Activated CD8-positive, alpha-beta T cell treated with anti-CD3 and anti-CD28 coated beads, Interleukin-2, amount 10 ng/mL, durations not matched to agents 7 days and 5 days (primary cell): Measurements from ENCODE around the gene RPN2. TPM values are rescaled to one million over a fixed set of nuclear protein-coding genes. Genes with fewer than 3 reads are reported as not detected.

Experiments
- ATAC-seq: fragments of 150-1000 bp; cut with Tn5 transposase; one replicate; pipeline ENCODE4 v1.10.0; 2021; ENCODE audit warnings: moderate library complexity
- CTCF ChIA-PET: fragments of 350-600 bp; sonication (Branson Sonifier 250); formaldehyde crosslinking; loops from one replicate; lab custom pipeline; 2021; ENCODE audit warnings: antibody characterized with exemption; lab: Charles Lee
- POLR2A ChIA-PET: fragments of 350-600 bp; sonication (Branson Sonifier 250); formaldehyde crosslinking; loops from one replicate; lab custom pipeline; 2021; ENCODE audit warnings: antibody characterized with exemption; lab: Charles Lee
- DNase-seq: peaks from one replicate; pipeline ENCODE4 v3.0.0-alpha.2; 2020
- H3K27ac Mint-ChIP-seq: one replicate; pipeline ENCODE4 v1.8.0; 2021; ENCODE audit warnings: mild to moderate bottlenecking, mixed read lengths
- H3K27me3 Mint-ChIP-seq: one replicate; pipeline ENCODE4 v1.8.0; 2021; ENCODE audit warnings: low read depth, mixed read lengths
- H3K36me3 Mint-ChIP-seq: one replicate; pipeline ENCODE4 v1.8.0; 2021; ENCODE audit warnings: low read depth, mixed read lengths
- H3K4me1 Mint-ChIP-seq: one replicate; pipeline ENCODE4 v1.8.0; 2021; ENCODE audit warnings: low read depth, mixed read lengths
- H3K4me3 Mint-ChIP-seq: one replicate; pipeline ENCODE4 v1.8.0; 2021; ENCODE audit warnings: mild to moderate bottlenecking, mixed read lengths
- H3K9me3 Mint-ChIP-seq: one replicate; pipeline ENCODE4 v1.8.0; 2022; ENCODE audit warnings: mixed read lengths; ENCODE audit not compliant: insufficient read depth
- total RNA-seq, 2 experiments: library from RNA; stranded (reverse); gene quantifications; one replicate each; pipeline ENCODE4 v1.2.3, GENCODE V29; 2021

The RPN2 gene
- total RNA-seq, 2 experiments from 2014 or later = 163 to 165 TPM

DNA sequence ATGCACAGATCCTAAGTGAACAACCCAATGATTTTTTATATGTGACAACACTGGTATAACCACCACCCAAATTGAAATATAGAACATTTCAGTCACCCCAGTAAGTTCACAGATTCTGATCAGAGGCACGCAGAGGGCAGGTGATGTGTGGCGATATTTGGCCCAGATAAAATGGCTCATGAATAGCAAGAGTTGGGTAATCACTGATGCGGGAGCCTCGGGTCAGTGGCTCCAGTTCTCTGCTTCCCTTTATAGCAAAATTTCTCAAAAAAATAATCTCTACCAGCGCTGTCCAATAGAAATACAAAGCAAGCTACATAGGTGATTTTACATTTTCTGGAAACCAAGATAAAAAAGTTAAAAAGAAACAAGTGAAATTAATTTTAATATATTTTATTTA is 67.6 kb downstream of the RPN2 start:
- DNase-seq = no peak
- Mint-ChIP-seq H3K27me3 (no peaks in the 10 kb centered on the region), H3K9me3 (no peaks in the 10 kb centered on the region), H3K27ac (no peak overlapping the region), H3K4me1 (no peaks in the 10 kb centered on the region), H3K36me3 (peaks cover 13% of the 10 kb centered on the region), H3K4me3 (no peak overlapping the region)
- CTCF ChIA-PET = no interaction called here
- no peak for ATAC-seq
- POLR2A ChIA-PET = no interaction called here

GRCh38 chr20:37247547-37247946 is 68.4 kb downstream of the RPN2 start:
- no peaks in the 10 kb centered on the region for H3K27me3 Mint-ChIP-seq
- no peak overlapping the region for H3K27ac Mint-ChIP-seq
- no peak overlapping the region for H3K4me3 Mint-ChIP-seq
- CTCF ChIA-PET = interaction anchor here (0.6 kb wide), 1 partner anchor 125 kb away, joined by 3 read pairs; no protein-coding TSS in a partner anchor
- no peak for ATAC-seq
- H3K9me3 Mint-ChIP-seq = no peaks in the 10 kb centered on the region
- peaks cover 8% of the 10 kb centered on the region for H3K36me3 Mint-ChIP-seq
- DNase-seq = no peak
- POLR2A ChIA-PET = no interaction called here
- H3K4me1 Mint-ChIP-seq = no peaks in the 10 kb centered on the region

DNA sequence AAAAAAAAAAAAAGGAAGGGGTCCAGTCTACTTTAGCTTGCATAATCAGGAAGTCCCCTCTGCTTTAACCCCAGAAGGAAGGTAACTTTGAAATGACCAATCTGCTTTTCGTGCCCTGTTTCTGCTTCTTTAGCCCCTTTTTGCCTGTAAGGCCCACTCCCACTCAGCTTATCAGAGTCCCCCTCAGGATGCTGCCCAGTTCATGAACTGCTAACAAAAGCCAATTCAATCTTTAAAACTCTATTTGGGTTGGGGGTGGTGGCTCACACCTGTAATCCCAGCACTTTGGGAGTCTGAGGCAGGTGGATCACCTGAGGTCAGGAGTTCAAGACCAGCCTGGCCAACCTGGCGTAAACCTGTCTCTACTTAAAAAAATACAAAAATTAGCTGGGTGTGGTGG is 70.2 kb downstream of the RPN2 start:
- Mint-ChIP-seq H3K9me3 (no peaks in the 10 kb centered on the region), H3K4me3 (no peak overlapping the region), H3K27me3 (peaks cover 3% of the 10 kb centered on the region), H3K27ac (no peak overlapping the region), H3K4me1 (no peaks in the 10 kb centered on the region), H3K36me3 (no peaks in the 10 kb centered on the region)
- ChIA-PET POLR2A (no interaction called here), CTCF (no interaction called here)
- DNase-seq = no peak
- no peak for ATAC-seq

DNA sequence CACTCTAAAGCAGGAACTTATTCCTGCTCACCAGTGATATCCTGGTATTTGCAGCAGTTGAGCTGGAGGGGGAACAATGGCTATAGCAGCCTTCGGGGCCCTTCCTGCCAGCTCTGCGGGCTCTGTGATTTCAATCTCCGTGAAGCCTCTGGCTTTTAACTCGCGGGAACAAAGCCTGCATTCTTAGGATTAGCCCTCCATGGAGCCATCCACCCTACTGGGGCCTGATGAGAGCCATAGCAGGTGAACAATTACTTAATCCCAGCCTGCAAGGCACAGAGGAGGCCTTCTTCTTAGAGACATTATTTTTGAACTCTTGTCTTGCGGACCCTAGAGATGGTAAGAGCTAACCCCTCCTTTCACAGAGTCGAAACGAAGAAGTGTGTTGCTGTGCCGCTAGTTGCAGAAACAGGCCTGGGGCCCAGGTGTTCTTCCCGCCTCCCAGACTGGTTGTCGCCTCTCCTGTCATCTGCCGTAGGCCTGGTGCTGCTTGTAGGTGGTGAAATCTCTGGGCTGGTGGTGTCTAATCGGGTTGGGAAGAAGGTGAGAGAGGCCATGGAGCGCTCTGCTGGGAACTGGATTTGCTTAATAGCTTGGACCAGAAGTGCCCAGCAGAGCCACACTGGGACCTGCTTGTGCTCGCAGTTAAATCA is 72.8 kb downstream of the RPN2 start:
- no peaks in the 10 kb centered on the region for H3K4me1 Mint-ChIP-seq
- ATAC-seq = no peak
- no peak overlapping the region for H3K4me3 Mint-ChIP-seq
- H3K27me3 Mint-ChIP-seq = peaks cover 5% of the 10 kb centered on the region
- POLR2A ChIA-PET = no interaction called here
- H3K36me3 Mint-ChIP-seq = no peaks in the 10 kb centered on the region
- no peak for DNase-seq
- CTCF ChIA-PET = no interaction called here
- no peaks in the 10 kb centered on the region for H3K9me3 Mint-ChIP-seq
- no peak overlapping the region for H3K27ac Mint-ChIP-seq

- no peaks in the 10 kb centered on the region for H3K9me3 Mint-ChIP-seq
- H3K36me3 Mint-ChIP-seq = no peaks in the 10 kb centered on the region
- no peak overlapping the region for H3K27ac Mint-ChIP-seq
- POLR2A ChIA-PET = no interaction called here
- H3K4me1 Mint-ChIP-seq = no peaks in the 10 kb centered on the region
- CTCF ChIA-PET = no interaction called here
- DNase-seq (no peak), ATAC-seq (no peak)
- H3K4me3 Mint-ChIP-seq = no peak overlapping the region
- peaks cover 5% of the 10 kb centered on the region for H3K27me3 Mint-ChIP-seq
Observed at GRCh38 chr20:37253087-37253486, 74.0 kb downstream of the RPN2 start.

DNA sequence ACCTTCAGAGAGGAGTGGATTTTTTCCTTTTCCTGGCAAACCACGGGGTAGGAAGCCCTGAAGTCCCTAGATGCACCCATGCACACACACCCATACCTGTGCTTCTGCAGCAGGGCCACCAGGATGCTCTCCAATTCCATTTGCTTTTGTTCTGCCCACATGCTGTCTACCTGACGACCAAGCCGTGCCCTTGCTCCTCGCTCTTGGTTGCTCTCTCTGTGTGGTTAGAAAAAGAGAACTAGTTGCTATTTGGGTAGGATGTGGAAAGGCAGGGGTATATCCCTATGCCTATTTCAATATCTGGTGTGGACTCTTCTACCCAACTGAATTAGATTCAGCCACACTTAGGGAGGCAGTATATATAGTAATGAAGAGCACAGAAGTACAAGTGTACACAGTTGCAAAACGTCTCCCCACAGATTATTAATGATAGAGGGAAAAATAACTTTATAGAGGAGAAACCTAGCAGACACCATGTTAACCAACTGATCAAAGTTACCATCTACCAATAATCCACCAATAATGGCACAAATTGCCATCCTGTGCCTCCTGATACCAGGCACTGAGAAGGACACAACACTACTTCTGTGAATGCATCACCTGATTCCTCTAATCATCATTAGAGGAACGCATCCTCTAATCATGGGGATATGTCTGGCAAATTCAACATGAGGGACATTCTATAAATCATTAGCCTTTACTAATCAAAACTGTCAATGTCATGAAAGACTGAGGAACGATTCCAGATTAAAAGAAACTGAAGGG is 75.2 kb downstream of the RPN2 start:
- H3K4me3 Mint-ChIP-seq = no peak overlapping the region
- ATAC-seq = no peak
- CTCF ChIA-PET = no interaction called here
- no peaks in the 10 kb centered on the region for H3K4me1 Mint-ChIP-seq
- H3K27me3 Mint-ChIP-seq = peaks cover 7% of the 10 kb centered on the region
- POLR2A ChIA-PET = no interaction called here
- peak overlapping the region; percentile 9 for H3K27ac Mint-ChIP-seq
- no peaks in the 10 kb centered on the region for H3K9me3 Mint-ChIP-seq
- no peak for DNase-seq
- no peaks in the 10 kb centered on the region for H3K36me3 Mint-ChIP-seq

- peaks cover 15% of the 10 kb centered on the region for H3K27me3 Mint-ChIP-seq
- no peaks in the 10 kb centered on the region for H3K36me3 Mint-ChIP-seq
- no peak overlapping the region for H3K27ac Mint-ChIP-seq
- H3K9me3 Mint-ChIP-seq = no peaks in the 10 kb centered on the region
- DNase-seq (no peak), ATAC-seq (no peak)
- H3K4me1 Mint-ChIP-seq = no peaks in the 10 kb centered on the region
- H3K4me3 Mint-ChIP-seq = no peak overlapping the region
- ChIA-PET POLR2A (no interaction called here), CTCF (no interaction called here)
Observed at GRCh38 chr20:37256286-37256685, 77.2 kb downstream of the RPN2 start.

DNA sequence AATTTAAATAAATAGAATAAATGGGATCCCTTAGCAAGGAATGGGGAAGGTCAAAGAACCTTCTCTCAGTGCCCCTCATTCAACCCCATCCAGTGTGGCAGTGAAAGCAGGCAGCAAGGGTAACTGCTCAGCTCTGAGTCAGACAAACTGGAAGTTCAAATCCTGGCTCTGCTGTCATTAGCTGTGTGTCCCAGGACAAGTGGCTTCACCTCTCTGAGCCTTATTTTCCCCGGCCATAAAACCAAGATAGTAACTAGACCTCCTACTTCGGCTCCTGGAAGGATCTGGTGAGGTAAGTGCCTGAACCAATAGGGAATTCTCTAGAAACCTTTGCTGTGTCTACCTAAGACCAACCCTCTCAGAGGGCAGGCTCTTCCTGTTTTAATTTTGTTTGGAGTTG is 78.4 kb downstream of the RPN2 start:
- Mint-ChIP-seq H3K9me3 (no peaks in the 10 kb centered on the region), H3K27ac (no peak overlapping the region)
- CTCF ChIA-PET = no interaction called here

GRCh38 chr20:37257988-37258387 is 78.9 kb downstream of the RPN2 start:
- CTCF ChIA-PET = interaction anchor here (1.3 kb wide), 1 partner anchor 62 kb away, joined by 3 read pairs; no protein-coding TSS in a partner anchor
- no peaks in the 10 kb centered on the region for H3K36me3 Mint-ChIP-seq
- ATAC-seq = no peak

More for the DNA sequence above, 78.4 kb downstream of the RPN2 start:
- POLR2A ChIA-PET = no interaction called here
- ATAC-seq = no peak
- Mint-ChIP-seq H3K4me3 (no peak overlapping the region), H3K36me3 (no peaks in the 10 kb centered on the region), H3K27me3 (peaks cover 18% of the 10 kb centered on the region), H3K4me1 (no peaks in the 10 kb centered on the region)
- no peak for DNase-seq

DNA sequence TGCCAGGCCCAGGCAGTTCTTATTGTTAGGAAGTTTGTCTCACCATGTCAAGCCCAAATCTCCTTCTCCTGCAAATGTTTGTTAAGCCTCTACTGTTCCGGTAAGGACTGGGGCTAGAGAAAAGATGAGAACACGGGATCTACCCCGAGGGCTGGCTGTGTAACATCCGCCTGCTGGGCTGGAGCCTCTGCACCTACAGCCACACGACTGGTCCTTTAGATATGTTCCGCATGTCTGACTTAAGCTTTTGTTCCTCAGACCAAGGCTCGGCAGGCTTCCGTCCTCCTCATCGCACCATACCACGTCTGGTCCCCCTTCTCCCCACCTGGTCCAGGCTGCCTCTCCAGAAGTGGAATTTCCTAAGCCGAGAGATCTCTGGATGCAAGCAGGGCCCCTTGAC is 79.9 kb downstream of the RPN2 start:
- H3K27me3 Mint-ChIP-seq = peaks cover 18% of the 10 kb centered on the region

More at GRCh38 chr20:37257988-37258387, 78.9 kb downstream of the RPN2 start:
- H3K4me1 Mint-ChIP-seq = no peaks in the 10 kb centered on the region
- H3K9me3 Mint-ChIP-seq = no peaks in the 10 kb centered on the region
- peaks cover 18% of the 10 kb centered on the region for H3K27me3 Mint-ChIP-seq
- POLR2A ChIA-PET = no interaction called here
- no peak overlapping the region for H3K27ac Mint-ChIP-seq
- H3K4me3 Mint-ChIP-seq = no peak overlapping the region
- DNase-seq = no peak

GRCh38 chr20:37259865-37260264 is 80.7 kb downstream of the RPN2 start:
- no peak overlapping the region for H3K4me3 Mint-ChIP-seq
- H3K4me1 Mint-ChIP-seq = peaks cover 1% of the 10 kb centered on the region
- H3K9me3 Mint-ChIP-seq = no peaks in the 10 kb centered on the region
- no peaks in the 10 kb centered on the region for H3K36me3 Mint-ChIP-seq
- ATAC-seq = no peak
- no peak for DNase-seq
- CTCF ChIA-PET = interaction anchor here (1.8 kb wide), 1 partner anchor 68 kb away, joined by 6 read pairs; no protein-coding TSS in a partner anchor
- POLR2A ChIA-PET = no interaction called here
- H3K27me3 Mint-ChIP-seq = peaks cover 15% of the 10 kb centered on the region
- H3K27ac Mint-ChIP-seq = no peak overlapping the region

More for the DNA sequence above, 79.9 kb downstream of the RPN2 start:
- H3K27ac Mint-ChIP-seq = no peak overlapping the region
- ChIA-PET CTCF (interaction anchor here (0.7 to 1.8 kb wide), 4 partner anchors 8 to 126 kb away, joined by 3 to 6 read pairs (median 4); no protein-coding TSS in a partner anchor), POLR2A (no interaction called here)
- no peaks in the 10 kb centered on the region for H3K9me3 Mint-ChIP-seq
- no peak overlapping the region for H3K4me3 Mint-ChIP-seq
- no peaks in the 10 kb centered on the region for H3K36me3 Mint-ChIP-seq
- H3K4me1 Mint-ChIP-seq = no peaks in the 10 kb centered on the region
- no peak for ATAC-seq
- DNase-seq = no peak

DNA sequence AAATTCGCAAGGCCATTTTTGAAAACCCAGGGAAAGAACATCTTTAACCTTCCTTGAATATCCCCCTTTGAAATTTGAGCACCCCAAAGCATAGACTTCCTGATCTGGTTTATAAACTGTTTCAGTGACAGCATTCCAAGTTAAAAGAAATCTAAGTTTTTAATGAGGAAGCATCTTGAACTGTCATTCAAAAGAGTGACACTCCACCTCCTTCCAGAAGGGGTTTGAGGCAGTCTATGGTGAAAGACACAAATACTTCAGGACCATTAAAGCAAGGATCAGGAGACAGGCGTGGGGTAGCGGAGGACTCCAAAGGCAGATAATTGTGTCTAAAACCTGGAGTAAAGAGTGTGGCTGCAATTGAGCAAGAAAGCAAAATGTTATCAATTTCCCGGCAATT is 81.8 kb downstream of the RPN2 start:
- CTCF ChIA-PET = no interaction called here
- DNase-seq (no peak), ATAC-seq (no peak)
- H3K27ac Mint-ChIP-seq = no peak overlapping the region
- POLR2A ChIA-PET = no interaction called here
- no peaks in the 10 kb centered on the region for H3K36me3 Mint-ChIP-seq
- no peaks in the 10 kb centered on the region for H3K9me3 Mint-ChIP-seq
- peaks cover 3% of the 10 kb centered on the region for H3K4me1 Mint-ChIP-seq
- H3K4me3 Mint-ChIP-seq = no peak overlapping the region
- peaks cover 14% of the 10 kb centered on the region for H3K27me3 Mint-ChIP-seq
